Urinary bladder (tissue), 4 donors: ENCODE measurements around the gene MTA1. TPM values are rescaled to one million over a fixed set of nuclear protein-coding genes. Genes with fewer than 3 reads are reported as not detected.

Source experiments
- DNase-seq: peaks from one replicate; pipeline ENCODE4 v3.0.0-alpha.2; 2015; ENCODE audit errors: extremely low spot score
- H3K27ac ChIP-seq: one replicate; pipeline ENCODE4 v1.5.1; 2013; ENCODE audit warnings: low read depth, mild to moderate bottlenecking, moderate library complexity
- H3K36me3 ChIP-seq: one replicate; pipeline ENCODE4 v1.6.1; 2013; ENCODE audit warnings: mild to moderate bottlenecking, moderate library complexity; ENCODE audit not compliant: insufficient read depth
- H3K4me1 ChIP-seq: one replicate; pipeline ENCODE4 v1.6.1; 2013; ENCODE audit warnings: mild to moderate bottlenecking, moderate library complexity; ENCODE audit not compliant: insufficient read depth
- H3K4me3 ChIP-seq: one replicate; pipeline ENCODE4 v1.5.1; 2013; ENCODE audit warnings: low read depth, low read length
- whole genome bisulfite sequencing: extraction: QIAGEN DNeasy Blood & Tissue Kit; methylation state at CpG from one replicate; pipeline ENCODE4 v1.1.7; 2013; 5-methylcytosine and 5-hydroxymethylcytosine counted together
- polyA plus RNA-seq: library from polyadenylated mRNA; stranded (reverse); fragments of 200-250 nt; gene quantifications from one replicate; pipeline ENCODE4 v1.2.3, GENCODE V29; 2013
- total RNA-seq: library from RNA; depleted of rRNA; stranded (reverse); fragments of >200 nt; gene quantifications from one replicate; pipeline ENCODE4 v1.2.3, GENCODE V29; 2014
- donor health status: healthy with polysubstance abuse.
- donor health status: healthy.

Gene MTA1
- total and polyA plus RNA-seq, 2 donors = 51.5 to 67.3 TPM

GRCh38 chr14:105430042-105430441 is 10.4 kb downstream of the MTA1 start:
- Histone ChIP-seq H3K27ac (no peak overlapping the region), H3K4me1 (no peaks in the 10 kb centered on the region), H3K36me3 (no peaks in the 10 kb centered on the region), H3K4me3 (no peak overlapping the region)
- no peak for DNase-seq
- WGBS = 91% methylated on average over 6 of the region's 6 CpGs

- no peak for DNase-seq
- Histone ChIP-seq H3K27ac (no peak overlapping the region), H3K4me1 (no peaks in the 10 kb centered on the region), H3K36me3 (no peaks in the 10 kb centered on the region), H3K4me3 (no peak overlapping the region)
- 71% methylated on average over 9 of the region's 9 CpGs for WGBS
These were observed 10.9 kb downstream of the MTA1 start for GRCh38 chr14:105430565-105430964.

GRCh38 chr14:105431256-105431655 is 11.6 kb downstream of the MTA1 start:
- Histone ChIP-seq H3K4me1 (no peaks in the 10 kb centered on the region), H3K4me3 (no peak overlapping the region), H3K36me3 (no peaks in the 10 kb centered on the region), H3K27ac (no peak overlapping the region)
- WGBS = 96% methylated on average over 1 of the region's 1 CpG
- no peak for DNase-seq

GRCh38 chr14:105432657-105433056 is 13.0 kb downstream of the MTA1 start:
- DNase-seq = no peak
- Histone ChIP-seq H3K4me1 (no peaks in the 10 kb centered on the region), H3K27ac (no peak overlapping the region), H3K4me3 (no peak overlapping the region), H3K36me3 (no peaks in the 10 kb centered on the region)
- WGBS = 88% methylated on average over 12 of the region's 12 CpGs

GRCh38 chr14:105433161-105433605 is 13.6 kb downstream of the MTA1 start:
- 86% methylated on average over 17 of the region's 17 CpGs for WGBS
- Histone ChIP-seq H3K27ac (no peak overlapping the region), H3K4me1 (no peaks in the 10 kb centered on the region), H3K36me3 (no peaks in the 10 kb centered on the region), H3K4me3 (no peak overlapping the region)
- no peak for DNase-seq

GRCh38 chr14:105436402-105436801 is 16.8 kb downstream of the MTA1 start:
- WGBS = 90% methylated on average over 12 of the region's 12 CpGs
- DNase-seq = no peak

GRCh38 chr14:105436891-105437722 is 17.5 kb downstream of the MTA1 start:
- no peak for DNase-seq
- Histone ChIP-seq H3K36me3 (no peaks in the 10 kb centered on the region), H3K27ac (no peak overlapping the region), H3K4me3 (no peak overlapping the region), H3K4me1 (no peaks in the 10 kb centered on the region)
- WGBS = 87% methylated on average over 31 of the region's 31 CpGs

More at GRCh38 chr14:105436402-105436801, 16.8 kb downstream of the MTA1 start:
- Histone ChIP-seq H3K36me3 (no peaks in the 10 kb centered on the region), H3K4me1 (no peaks in the 10 kb centered on the region), H3K4me3 (no peak overlapping the region), H3K27ac (no peak overlapping the region)

GRCh38 chr14:105437723-105438500 is 18.3 kb downstream of the MTA1 start:
- no peak overlapping the region for H3K27ac ChIP-seq
- no peak for DNase-seq
- no peak overlapping the region for H3K4me3 ChIP-seq
- 92% methylated on average over 18 of the region's 18 CpGs for WGBS
- no peaks in the 10 kb centered on the region for H3K4me1 ChIP-seq
- no peaks in the 10 kb centered on the region for H3K36me3 ChIP-seq

- DNase-seq = no peak
- Histone ChIP-seq H3K27ac (no peak overlapping the region), H3K4me1 (no peaks in the 10 kb centered on the region), H3K4me3 (no peak overlapping the region), H3K36me3 (no peaks in the 10 kb centered on the region)
- 93% methylated on average over 11 of the region's 11 CpGs for WGBS
These were observed 19.6 kb downstream of the MTA1 start for GRCh38 chr14:105439179-105439578.

GRCh38 chr14:105439710-105440553 is 20.3 kb downstream of the MTA1 start:
- no peaks in the 10 kb centered on the region for H3K36me3 ChIP-seq
- no peak overlapping the region for H3K27ac ChIP-seq
- no peak for DNase-seq
- WGBS = 90% methylated on average over 33 of the region's 33 CpGs
- H3K4me1 ChIP-seq = no peaks in the 10 kb centered on the region
- H3K4me3 ChIP-seq = no peak overlapping the region

- H3K36me3 ChIP-seq = no peaks in the 10 kb centered on the region
These were observed 20.9 kb downstream of the MTA1 start for GRCh38 chr14:105440554-105440900.

GRCh38 chr14:105440992-105441391 is 21.4 kb downstream of the MTA1 start:
- Histone ChIP-seq H3K4me3 (no peak overlapping the region), H3K36me3 (no peaks in the 10 kb centered on the region), H3K4me1 (no peaks in the 10 kb centered on the region), H3K27ac (no peak overlapping the region)
- 88% methylated on average over 9 of the region's 9 CpGs for WGBS
- DNase-seq = no peak

More at GRCh38 chr14:105440554-105440900, 20.9 kb downstream of the MTA1 start:
- no peaks in the 10 kb centered on the region for H3K4me1 ChIP-seq
- H3K27ac ChIP-seq = no peak overlapping the region
- DNase-seq = no peak
- no peak overlapping the region for H3K4me3 ChIP-seq
- WGBS = 93% methylated on average over 15 of the region's 15 CpGs

GRCh38 chr14:105442125-105442524 is 22.5 kb downstream of the MTA1 start:
- Histone ChIP-seq H3K27ac (no peak overlapping the region), H3K4me3 (no peak overlapping the region), H3K36me3 (no peaks in the 10 kb centered on the region), H3K4me1 (no peaks in the 10 kb centered on the region)
- no peak for DNase-seq
- WGBS = 79% methylated on average over 17 of the region's 17 CpGs
